Activated CD8-positive, alpha-beta T cell treated with anti-CD3 and anti-CD28 coated beads for 36 hours (primary cell): ENCODE measurements around the gene ADORA2A. TPM values are rescaled to one million over a fixed set of nuclear protein-coding genes. Genes with fewer than 3 reads are reported as not detected.

Experiments used
- ATAC-seq: fragments of 200-7000 bp; cut with Tn5 transposase; one replicate; pipeline ENCODE4 v1.10.0; 2021; ENCODE audit warnings: mild to moderate bottlenecking, moderate library complexity
- CTCF ChIA-PET: fragments of 350-600 bp; sonication (Branson Sonifier 250); formaldehyde crosslinking; loops from one replicate; lab custom pipeline; 2021; ENCODE audit warnings: antibody characterized with exemption; lab: Charles Lee
- POLR2A ChIA-PET: fragments of 350-600 bp; sonication (Branson Sonifier 250); formaldehyde crosslinking; loops from one replicate; lab custom pipeline; 2021; ENCODE audit warnings: antibody characterized with exemption; lab: Charles Lee
- DNase-seq: peaks from one replicate; pipeline ENCODE4 v3.0.0-alpha.2; 2020
- H3K27ac Mint-ChIP-seq: one replicate; pipeline ENCODE4 v1.8.0; 2021; ENCODE audit warnings: mild to moderate bottlenecking, mixed read lengths
- H3K27me3 Mint-ChIP-seq: one replicate; pipeline ENCODE4 v1.8.0; 2021; ENCODE audit warnings: mixed read lengths
- H3K36me3 Mint-ChIP-seq: one replicate; pipeline ENCODE4 v1.8.0; 2021; ENCODE audit warnings: low read depth, mixed read lengths
- H3K4me1 Mint-ChIP-seq: one replicate; pipeline ENCODE4 v1.8.0; 2021; ENCODE audit warnings: low read depth, mixed read lengths
- H3K4me3 Mint-ChIP-seq: one replicate; pipeline ENCODE4 v1.8.0; 2021; ENCODE audit warnings: mild to moderate bottlenecking, moderate library complexity, mixed read lengths
- H3K9me3 Mint-ChIP-seq: one replicate; pipeline ENCODE4 v1.8.0; 2021; ENCODE audit warnings: mixed read lengths
- CTCF ChIP-seq: fragments of 200-600 bp; IDR thresholded peaks from one replicate; pipeline ENCODE4 v1.8.0; 2022; ENCODE audit warnings: antibody characterized with exemption, mild to moderate bottlenecking
- intact Hi-C: fragments of 100-400 bp; cut with micrococcal nuclease; formaldehyde crosslinking; loops from one replicate; pipeline ENCODE4 v1.10.0; 2022
- total RNA-seq, 2 experiments: library from RNA; stranded (reverse); gene quantifications; one replicate each; pipeline ENCODE4 v1.2.3, GENCODE V29; 2021

Gene ADORA2A
- total RNA-seq, 2 experiments from 2014 or later, result 41.4 to 42.9 TPM

- H3K36me3 Mint-ChIP-seq, result peaks cover 4% of the 10 kb centered on the region
- no peak for DNase-seq
Observed at GRCh38 chr22:24417901-24418641, 9.3 kb upstream of the ADORA2A start.

GRCh38 chr22:24418786-24419474, 8.5 kb upstream of the ADORA2A start:
- DNase-seq, result no peak
- intact Hi-C loops, result no loop called here
- CTCF ChIA-PET, result interaction anchor here (1.0 kb wide), 1 partner anchor 83 kb away, joined by 3 read pairs; no protein-coding TSS in a partner anchor
- peaks cover 3% of the 10 kb centered on the region for H3K27me3 Mint-ChIP-seq
- peaks cover 3% of the 10 kb centered on the region for H3K36me3 Mint-ChIP-seq
- no peak overlapping the region for H3K4me3 Mint-ChIP-seq
- POLR2A ChIA-PET, result interaction anchor here (1.0 kb wide), 1 partner anchor 8 kb away, joined by 3 read pairs; no protein-coding TSS in a partner anchor
- no peak for TF ChIP-seq CTCF
- H3K4me1 Mint-ChIP-seq, result peaks cover 4% of the 10 kb centered on the region
- H3K9me3 Mint-ChIP-seq, result no peaks in the 10 kb centered on the region
- H3K27ac Mint-ChIP-seq, result no peak overlapping the region
- no peak for ATAC-seq

More at GRCh38 chr22:24417901-24418641, 9.3 kb upstream of the ADORA2A start:
- ChIA-PET CTCF (interaction anchor here (0.9 to 1.6 kb wide), 2 partner anchors 85 to 104 kb away, joined by 3 to 6 read pairs; no protein-coding TSS in a partner anchor), POLR2A (interaction anchor here (1.0 kb wide), 2 partner anchors 8 to 9 kb away, joined by 3 to 4 read pairs; no protein-coding TSS in a partner anchor)
- intact Hi-C loops, result no loop called here
- no peak for ATAC-seq
- Mint-ChIP-seq H3K27ac (no peak overlapping the region), H3K27me3 (peaks cover 3% of the 10 kb centered on the region), H3K9me3 (no peaks in the 10 kb centered on the region), H3K4me1 (peaks cover 4% of the 10 kb centered on the region), H3K4me3 (no peak overlapping the region)
- TF ChIP-seq CTCF, result no peak

- H3K27ac Mint-ChIP-seq, result no peak overlapping the region
Observed at GRCh38 chr22:24419475-24419850, 7.9 kb upstream of the ADORA2A start.

GRCh38 chr22:24420072-24420976, 7.1 kb upstream of the ADORA2A start:
- H3K4me3 Mint-ChIP-seq, result no peak overlapping the region
- H3K27ac Mint-ChIP-seq, result no peak overlapping the region
- no peak for ATAC-seq

More at GRCh38 chr22:24419475-24419850, 7.9 kb upstream of the ADORA2A start:
- H3K27me3 Mint-ChIP-seq, result peaks cover 3% of the 10 kb centered on the region
- CTCF ChIA-PET, result interaction anchor here (1.0 kb wide), 1 partner anchor 83 kb away, joined by 3 read pairs; no protein-coding TSS in a partner anchor
- H3K4me3 Mint-ChIP-seq, result no peak overlapping the region
- H3K4me1 Mint-ChIP-seq, result peaks cover 4% of the 10 kb centered on the region
- no peak for DNase-seq
- intact Hi-C loops, result no loop called here
- TF ChIP-seq CTCF, result no peak
- H3K9me3 Mint-ChIP-seq, result no peaks in the 10 kb centered on the region
- no peak for ATAC-seq
- POLR2A ChIA-PET, result interaction anchor here (2.8 kb wide), 1 partner anchor 15 kb away, joined by 12 read pairs; no protein-coding TSS in a partner anchor
- H3K36me3 Mint-ChIP-seq, result peaks cover 2% of the 10 kb centered on the region

More at GRCh38 chr22:24420072-24420976, 7.1 kb upstream of the ADORA2A start:
- H3K27me3 Mint-ChIP-seq, result peaks cover 3% of the 10 kb centered on the region
- DNase-seq, result no peak
- CTCF ChIA-PET, result interaction anchor here (1.0 to 1.3 kb wide), 2 partner anchors 11 to 86 kb away, joined by 5 read pairs; no protein-coding TSS in a partner anchor
- H3K4me1 Mint-ChIP-seq, result peaks cover 5% of the 10 kb centered on the region
- POLR2A ChIA-PET, result interaction anchor here (0.6 to 2.8 kb wide), 4 partner anchors 14 to 94 kb away, joined by 3 to 12 read pairs (median 4); no protein-coding TSS in a partner anchor
- H3K9me3 Mint-ChIP-seq, result no peaks in the 10 kb centered on the region
- TF ChIP-seq CTCF, result no peak
- H3K36me3 Mint-ChIP-seq, result peaks cover under 1% of the 10 kb centered on the region
- intact Hi-C loops, result loop anchor here (5.0 kb wide), 1 partner anchor 102 kb away; no protein-coding TSS in a partner anchor
